K562 (cell line): ENCODE results near the gene BTN3A1. TPM values are rescaled to one million over a fixed set of nuclear protein-coding genes. Genes with fewer than 3 reads are reported as not detected.
A peak's percentile ranks its signal among the peaks of the same experiment; 100 is the strongest.

Source experiments
- CHD7 ChIP-seq: fragments of 200-600 bp; sonication (generic); IDR thresholded peaks from one replicate; pipeline ENCODE4 v1.6.1; 2012; ENCODE audit warnings: mild to moderate bottlenecking, low read depth, low read length, inconsistent platforms
- CLOCK ChIP-seq: fragments of 250-450 bp; sonication (Bioruptor Pico); IDR thresholded peaks from 2 replicates; pipeline ENCODE4 v1.4.0; 2020; ENCODE audit warnings: mild to moderate bottlenecking, moderate library complexity, borderline replicate concordance
- CXXC5 ChIP-seq: fragments of 250-450 bp; sonication (Bioruptor Pico); IDR thresholded peaks from 2 replicates; pipeline ENCODE4 v1.8.0; 2022; ENCODE audit warnings: inconsistent platforms, mild to moderate bottlenecking, moderate library complexity
- E4F1 ChIP-seq: fragments of 250-450 bp; sonication (Bioruptor Pico); IDR thresholded peaks from 2 replicates; pipeline ENCODE4 v1.5.0; 2021; ENCODE audit warnings: mild to moderate bottlenecking, borderline replicate concordance
- EZH2 ChIP-seq: IDR thresholded peaks from 2 replicates; pipeline ENCODE4 v1.6.1; 2012; ENCODE audit warnings: low read depth, mild to moderate bottlenecking, inconsistent platforms, low read length, borderline replicate concordance
- IRF1 ChIP-seq: sonication (generic); formaldehyde crosslinking; IDR thresholded peaks from 2 replicates; pipeline ENCODE4 v1.8.0; 2022; ENCODE audit warnings: missing genetic modification reagents, mild to moderate bottlenecking, borderline replicate concordance
- NFXL1 ChIP-seq: fragments of 450-650 bp; formaldehyde crosslinking; IDR thresholded peaks from 2 replicates; pipeline ENCODE4 v1.4.0; 2021; ENCODE audit warnings: mild to moderate bottlenecking
- RBM22 ChIP-seq: fragments of 200-400 bp; formaldehyde crosslinking; IDR thresholded peaks from 2 replicates; pipeline ENCODE4 v1.6.1; 2018; ENCODE audit warnings: low read length, low read depth; ENCODE audit not compliant: poor library complexity, severe bottlenecking
- ZNF75A ChIP-seq: fragments of 450-650 bp; formaldehyde crosslinking; IDR thresholded peaks from 2 replicates; pipeline ENCODE4 v1.4.0; 2020; ENCODE audit warnings: mild to moderate bottlenecking
- ZNF79 ChIP-seq: fragments of 250-450 bp; sonication (Bioruptor Pico); IDR thresholded peaks from 2 replicates; pipeline ENCODE4 v1.4.0; 2020; ENCODE audit warnings: low read depth, mild to moderate bottlenecking, moderate library complexity
- polyA plus RNA-seq, 8 experiments: library from polyadenylated mRNA; depleted of rRNA in 4 of 8; stranded (reverse) in 5 of 8; unstranded in 3 of 8; fragments of >200 nt; fragmentation: Nextera tagmentation in 2 of 8; fragmentation: Illumina TruSeq in 1 of 8; extraction: Ambion mirVana in 2 of 8; extraction: Trizol in 1 of 8; gene quantifications; 2 replicates each; pipeline versions ENCODE4 v1.2.1 to v1.2.3, GENCODE V29; 2011 to 2014; ENCODE audit warnings: inconsistent platforms in 1 of 8, missing spikeins in 1 of 8
- total RNA-seq, 7 experiments: library from RNA; depleted of rRNA in 6 of 7; stranded (reverse); fragments of >200 nt in 6 of 7; fragmentation: Illumina TruSeq in 2 of 7; extraction: Trizol in 2 of 7; gene quantifications; 2 replicates each; pipeline versions ENCODE4 v1.2.1 to v1.2.3, GENCODE V29; 2011 to 2021; ENCODE audit warnings: low replicate concordance in 1 of 7

BTN3A1 gene
- total and polyA plus RNA-seq, 9 of the 15 experiments (the other 6 are each of a cell fraction or from before 2014, with no cell fraction given), result 0.84 to 8.5 (median 3.9) TPM

- TF ChIP-seq CHD7, result no peak
- 0 out of 2 replicates have a peak, but pooled peaks have one; percentile 28 for TF ChIP-seq NFXL1 (CRISPR knock-in tag)
- peak; percentile 40 for TF ChIP-seq CXXC5 (CRISPR knock-in tag)
- no peak for TF ChIP-seq ZNF79 (CRISPR knock-in tag)
- no peak for TF ChIP-seq RBM22
- no peak for TF ChIP-seq EZH2
- no peak for TF ChIP-seq ZNF75A (CRISPR knock-in tag)
- 0 out of 2 replicates have a peak, but pooled peaks have one; percentile 37 for TF ChIP-seq CLOCK (CRISPR knock-in tag)
- TF ChIP-seq IRF1 (CRISPR knock-in tag), result no peak
- no peak for TF ChIP-seq E4F1 (CRISPR knock-in tag)
Measured at GRCh38 chr6:26400626-26401025, 1.4 kb upstream of the BTN3A1 start (continued).
